Thoracic aorta (tissue), 2 donors: ENCODE data around the gene BRD3. TPM values are rescaled to one million over a fixed set of nuclear protein-coding genes. Genes with fewer than 3 reads are reported as not detected.
"Not testable (repeated sequence)": the region's sequence is repeated elsewhere in the genome, so short reads cannot be mapped to it uniquely, and the experiment has no call there.

Experiments
- ATAC-seq: fragments of 150-250 bp; one replicate; pipeline ENCODE4 v1.8.0; 2017; ENCODE audit warnings: low read depth; ENCODE audit not compliant: insufficient number of reproducible peaks, low FRiP score
- DNase-seq: peaks from one replicate; pipeline ENCODE4 v3.0.0-alpha.2; 2020; ENCODE audit warnings: low spot score
- H3K27ac ChIP-seq, 2 donors: fragments of 200-600 bp; sonication (generic); 1 replicate in 1 of 2; 2 replicates in 1 of 2; pipeline ENCODE4 v1.5.1; 2016; ENCODE audit warnings: mild to moderate bottlenecking in 2 of 2, moderate library complexity in 2 of 2
- H3K27me3 ChIP-seq: fragments of 200-600 bp; sonication (generic); replicated peaks from 2 replicates; pipeline ENCODE4 v1.6.0; 2016; ENCODE audit warnings: mild to moderate bottlenecking; ENCODE audit not compliant: insufficient read depth
- H3K36me3 ChIP-seq: fragments of 200-600 bp; sonication (generic); one replicate; pipeline ENCODE4 v1.5.1; 2016
- H3K4me1 ChIP-seq, 2 donors: fragments of 200-600 bp; sonication (generic); 1 replicate in 1 of 2; 2 replicates in 1 of 2; pipeline versions ENCODE4 v1.5.1 to v1.6.0; 2016; ENCODE audit warnings: low read depth in 2 of 2, mild to moderate bottlenecking in 1 of 2; ENCODE audit not compliant: control insufficient read depth in 1 of 2
- H3K4me3 ChIP-seq: fragments of 200-600 bp; sonication (generic); 2 replicates; pipeline ENCODE4 v1.5.1; 2016; ENCODE audit warnings: mild to moderate bottlenecking
- H3K9me3 ChIP-seq: fragments of 200-600 bp; sonication (generic); 2 replicates; pipeline ENCODE4 v1.5.1; 2016
- total RNA-seq, 2 donors: library from RNA; depleted of rRNA; stranded (reverse); fragments of >200 nt; gene quantifications; one replicate each; pipeline versions ENCODE4 v1.1.0 to v1.2.3, GENCODE V29; 2016
- TF ChIP-seq, protein P1 (sequence below): fragments of 200-600 bp; sonication (generic); IDR thresholded peaks from one replicate; pipeline ENCODE4 v1.5.1; 2019; ENCODE audit warnings: antibody characterized with exemption

BRD3 gene
- total RNA-seq, 2 donors from 2014 or later: 22.1 to 47.9 TPM

DNA sequence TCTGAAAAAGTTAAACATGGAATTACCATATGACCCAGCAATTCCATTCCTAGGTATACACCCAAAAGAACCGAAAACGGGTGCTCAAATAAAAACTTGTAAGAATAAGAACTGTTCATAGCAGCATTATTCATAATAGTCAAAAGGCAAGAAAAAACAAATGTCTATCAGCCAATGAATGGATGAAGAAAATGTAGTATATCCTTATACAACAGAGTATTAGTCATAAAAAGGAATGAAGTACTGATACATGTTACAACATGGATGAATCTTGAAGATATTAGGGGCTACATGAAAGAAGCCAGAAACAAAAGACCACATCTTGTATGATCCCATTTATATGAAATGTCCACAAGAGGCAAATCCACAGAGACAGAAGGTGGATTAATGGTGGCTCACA lies 15.6 kb upstream of the BRD3 start:
- TF ChIP-seq, protein P1, sequence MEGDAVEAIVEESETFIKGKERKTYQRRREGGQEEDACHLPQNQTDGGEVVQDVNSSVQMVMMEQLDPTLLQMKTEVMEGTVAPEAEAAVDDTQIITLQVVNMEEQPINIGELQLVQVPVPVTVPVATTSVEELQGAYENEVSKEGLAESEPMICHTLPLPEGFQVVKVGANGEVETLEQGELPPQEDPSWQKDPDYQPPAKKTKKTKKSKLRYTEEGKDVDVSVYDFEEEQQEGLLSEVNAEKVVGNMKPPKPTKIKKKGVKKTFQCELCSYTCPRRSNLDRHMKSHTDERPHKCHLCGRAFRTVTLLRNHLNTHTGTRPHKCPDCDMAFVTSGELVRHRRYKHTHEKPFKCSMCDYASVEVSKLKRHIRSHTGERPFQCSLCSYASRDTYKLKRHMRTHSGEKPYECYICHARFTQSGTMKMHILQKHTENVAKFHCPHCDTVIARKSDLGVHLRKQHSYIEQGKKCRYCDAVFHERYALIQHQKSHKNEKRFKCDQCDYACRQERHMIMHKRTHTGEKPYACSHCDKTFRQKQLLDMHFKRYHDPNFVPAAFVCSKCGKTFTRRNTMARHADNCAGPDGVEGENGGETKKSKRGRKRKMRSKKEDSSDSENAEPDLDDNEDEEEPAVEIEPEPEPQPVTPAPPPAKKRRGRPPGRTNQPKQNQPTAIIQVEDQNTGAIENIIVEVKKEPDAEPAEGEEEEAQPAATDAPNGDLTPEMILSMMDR: no peak
- no peaks in the 10 kb centered on the region for H3K36me3 ChIP-seq
- no peak overlapping the region for H3K27ac ChIP-seq
- DNase-seq: no peak
- peaks cover 6% of the 10 kb centered on the region for H3K9me3 ChIP-seq
- H3K4me1 ChIP-seq: no peaks in the 10 kb centered on the region
- H3K27me3 ChIP-seq: no peaks in the 10 kb centered on the region
- no peak overlapping the region for H3K4me3 ChIP-seq
- ATAC-seq: no peak

GRCh38 chr9:134076644-134077043 lies 8.8 kb upstream of the BRD3 start:
- ATAC-seq (no peak), DNase-seq (no peak)
- TF ChIP-seq, protein P1: no peak
- Histone ChIP-seq H3K4me3 (no peak overlapping the region), H3K4me1 (no peaks in the 10 kb centered on the region), H3K27me3 (no peaks in the 10 kb centered on the region), H3K36me3 (no peaks in the 10 kb centered on the region), H3K9me3 (peaks cover 16% of the 10 kb centered on the region), H3K27ac (no peak overlapping the region)

- ATAC-seq, DNase-seq, H3K27me3 ChIP-seq, H3K36me3 ChIP-seq, H3K4me1 ChIP-seq, H3K4me3 ChIP-seq, H3K27ac ChIP-seq: not testable (repeated sequence)
- H3K9me3 ChIP-seq: peaks cover 16% of the 10 kb centered on the region
These were observed 7.9 kb upstream of the BRD3 start for GRCh38 chr9:134075689-134076088.

- ATAC-seq (no peak), DNase-seq (no peak)
- Histone ChIP-seq H3K4me3 (no peak overlapping the region), H3K36me3 (no peaks in the 10 kb centered on the region), H3K27me3 (no peaks in the 10 kb centered on the region), H3K4me1 (no peaks in the 10 kb centered on the region), H3K27ac (no peak overlapping the region), H3K9me3 (peaks cover 13% of the 10 kb centered on the region)
- TF ChIP-seq, protein P1: no peak
These were observed 5.7 kb upstream of the BRD3 start for GRCh38 chr9:134073500-134073899.

GRCh38 chr9:134072683-134073082 lies 4.9 kb upstream of the BRD3 start:
- H3K4me1 ChIP-seq, DNase-seq, H3K27ac ChIP-seq, H3K36me3 ChIP-seq, ATAC-seq, H3K4me3 ChIP-seq, H3K27me3 ChIP-seq: not testable (repeated sequence)
- H3K9me3 ChIP-seq: peaks cover 13% of the 10 kb centered on the region

GRCh38 chr9:134071149-134071548 lies 3.3 kb upstream of the BRD3 start:
- Histone ChIP-seq H3K27me3 (no peaks in the 10 kb centered on the region), H3K4me3 (no peak overlapping the region), H3K4me1 (peaks cover 4 to 7% of the 10 kb centered on the region in 2 donors), H3K27ac (no peak overlapping the region), H3K36me3 (no peaks in the 10 kb centered on the region), H3K9me3 (peaks cover under 1% of the 10 kb centered on the region)
- ATAC-seq (no peak), DNase-seq (no peak)
- TF ChIP-seq, protein P1: no peak
